Measurements from ENCODE around the gene MMP24.

Gene MMP24

GRCh38 chr20:35295674-35296073 is 69.2 kb downstream of the MMP24 start:
- no peak for DNase-seq

GRCh38 chr20:35296101-35296554 is 69.6 kb downstream of the MMP24 start:
- DNase-seq, result no peak

- no peak for DNase-seq
Measured at GRCh38 chr20:35297155-35297554, 70.7 kb downstream of the MMP24 start.

- DNase-seq, result no peak
Measured at GRCh38 chr20:35297740-35298139, 71.2 kb downstream of the MMP24 start.

- DNase-seq, result no peak
Measured at GRCh38 chr20:35298264-35298663, 71.8 kb downstream of the MMP24 start.

GRCh38 chr20:35299780-35300179 is 73.3 kb downstream of the MMP24 start:
- DNase-seq, result no peak

GRCh38 chr20:35300469-35301262 is 74.2 kb downstream of the MMP24 start:
- no peak for DNase-seq

GRCh38 chr20:35301426-35301825 is 74.9 kb downstream of the MMP24 start:
- no peak for DNase-seq

- DNase-seq, result no peak
Measured at GRCh38 chr20:35302421-35303335, 76.2 kb downstream of the MMP24 start.

GRCh38 chr20:35303382-35303734 is 76.9 kb downstream of the MMP24 start:
- no peak for DNase-seq

- DNase-seq, result peak; percentile 69
Measured at GRCh38 chr20:35303735-35304491, 77.4 kb downstream of the MMP24 start.

GRCh38 chr20:35304956-35305355 is 78.5 kb downstream of the MMP24 start:
- DNase-seq, result no peak

GRCh38 chr20:35305682-35306556 is 79.4 kb downstream of the MMP24 start:
- no peak for DNase-seq

- DNase-seq, result no peak
Measured at GRCh38 chr20:35306931-35307517, 80.5 kb downstream of the MMP24 start.

- DNase-seq, result no peak
Measured at GRCh38 chr20:35307666-35308653, 81.5 kb downstream of the MMP24 start.

GRCh38 chr20:35311409-35311808 is 84.9 kb downstream of the MMP24 start:
- no peak for DNase-seq

GRCh38 chr20:35311822-35312221 is 85.3 kb downstream of the MMP24 start:
- DNase-seq, result no peak

GRCh38 chr20:35312318-35312717 is 85.8 kb downstream of the MMP24 start:
- no peak for DNase-seq

GRCh38 chr20:35314816-35315631 is 88.5 kb downstream of the MMP24 start:
- DNase-seq, result no peak
